ENCODE measurements around the gene CCSAP. TPM values are rescaled to one million over a fixed set of nuclear protein-coding genes. Genes with fewer than 3 reads are reported as not detected.

Gene CCSAP
- total and polyA plus RNA-seq, 2 experiments from 2014 or later, result 2.7 to 12.0 TPM

GRCh38 chr1:229339520-229339919, 3.3 kb downstream of the CCSAP start:
- no peaks in the 10 kb centered on the region for H3K9me3 ChIP-seq (ENCODE audit: low read depth)
- no peaks in the 10 kb centered on the region for H3K36me3 ChIP-seq (replicated peaks; ENCODE audit: insufficient read depth, low read depth)
- WGBS (ENCODE audit: low lambda C conversion rate, missing lambda C conversion rate), result 100% methylated on average over 3 of the region's 3 CpGs
- H4K20me1 ChIP-seq (ENCODE audit: insufficient read depth, poor library complexity, severe bottlenecking), result no peaks in the 10 kb centered on the region
- peaks cover 52% of the 10 kb centered on the region for H3K79me2 ChIP-seq
- no peak for DNase-seq (ENCODE audit: low spot score)
- H3K27ac ChIP-seq, result no peak overlapping the region
- no peaks in the 10 kb centered on the region for H3K9me2 ChIP-seq (replicated peaks; ENCODE audit: insufficient read depth)
- H3K4me3 ChIP-seq, result no peak overlapping the region
- TF ChIP-seq CTCF (IDR thresholded peaks at IDR 0.05; ENCODE audit: poor library complexity), result no peak
- no peak for TF ChIP-seq EZH2phosphoT487 (IDR thresholded peaks at IDR 0.05; ENCODE audit: low read depth, severe bottlenecking, unreplicated experiment)
- no peak for TF ChIP-seq EZH2 (IDR thresholded peaks at IDR 0.05; ENCODE audit: borderline replicate concordance)
- peak overlapping the region; percentile 97 for H3K4me2 ChIP-seq
- no peak overlapping the region for H2AFZ ChIP-seq
- H3K27me3 ChIP-seq, result no peaks in the 10 kb centered on the region
- H3K4me1 ChIP-seq (ENCODE audit: insufficient read depth), result no peaks in the 10 kb centered on the region

- Histone ChIP-seq H3K4me2 (no peak overlapping the region), H3K27ac (no peak overlapping the region), H4K20me1 (ENCODE audit: insufficient read depth, poor library complexity, severe bottlenecking) (no peaks in the 10 kb centered on the region), H2AFZ (no peak overlapping the region), H3K9me2 (replicated peaks; ENCODE audit: insufficient read depth) (no peaks in the 10 kb centered on the region), H3K27me3 (no peaks in the 10 kb centered on the region), H3K4me3 (no peak overlapping the region), H3K4me1 (ENCODE audit: insufficient read depth) (no peaks in the 10 kb centered on the region), H3K9me3 (ENCODE audit: low read depth) (no peaks in the 10 kb centered on the region), H3K36me3 (replicated peaks; ENCODE audit: insufficient read depth, low read depth) (no peaks in the 10 kb centered on the region), H3K79me2 (peaks cover 52% of the 10 kb centered on the region)
- DNase-seq (ENCODE audit: low spot score), result no peak
- TF ChIP-seq EZH2phosphoT487 (IDR thresholded peaks at IDR 0.05; ENCODE audit: low read depth, severe bottlenecking, unreplicated experiment) (no peak), CTCF (IDR thresholded peaks at IDR 0.05; ENCODE audit: poor library complexity) (no peak), EZH2 (IDR thresholded peaks at IDR 0.05; ENCODE audit: borderline replicate concordance) (no peak)
- WGBS (ENCODE audit: low lambda C conversion rate, missing lambda C conversion rate), result 91% methylated on average over 4 of the region's 4 CpGs
These were observed 3.8 kb downstream of the CCSAP start for GRCh38 chr1:229339086-229339485.

- Histone ChIP-seq H3K79me2 (peaks cover 62% of the 10 kb centered on the region), H2AFZ (no peak overlapping the region), H4K20me1 (ENCODE audit: insufficient read depth, poor library complexity, severe bottlenecking) (no peaks in the 10 kb centered on the region), H3K9me3 (ENCODE audit: low read depth) (no peaks in the 10 kb centered on the region), H3K27ac (no peak overlapping the region), H3K4me2 (no peak overlapping the region), H3K4me1 (ENCODE audit: insufficient read depth) (no peaks in the 10 kb centered on the region), H3K4me3 (no peak overlapping the region), H3K27me3 (no peaks in the 10 kb centered on the region), H3K9me2 (replicated peaks; ENCODE audit: insufficient read depth) (no peaks in the 10 kb centered on the region), H3K36me3 (replicated peaks; ENCODE audit: insufficient read depth, low read depth) (no peaks in the 10 kb centered on the region)
- no peak for TF ChIP-seq CTCF (IDR thresholded peaks at IDR 0.05; ENCODE audit: poor library complexity)
- no peak for TF ChIP-seq EZH2phosphoT487 (IDR thresholded peaks at IDR 0.05; ENCODE audit: low read depth, severe bottlenecking, unreplicated experiment)
- TF ChIP-seq EZH2 (IDR thresholded peaks at IDR 0.05; ENCODE audit: borderline replicate concordance), result no peak
- no peak for DNase-seq (ENCODE audit: low spot score)
- 77% methylated on average over 3 of the region's 3 CpGs for WGBS (ENCODE audit: low lambda C conversion rate, missing lambda C conversion rate)
These were observed 6.5 kb downstream of the CCSAP start for GRCh38 chr1:229336345-229336744.

GRCh38 chr1:229334716-229335115, 8.1 kb downstream of the CCSAP start:
- Histone ChIP-seq H3K9me3 (ENCODE audit: low read depth) (no peaks in the 10 kb centered on the region), H3K79me2 (peaks cover 47% of the 10 kb centered on the region), H3K4me3 (no peak overlapping the region), H3K9me2 (replicated peaks; ENCODE audit: insufficient read depth) (no peaks in the 10 kb centered on the region), H3K4me2 (no peak overlapping the region), H3K36me3 (replicated peaks; ENCODE audit: insufficient read depth, low read depth) (no peaks in the 10 kb centered on the region), H4K20me1 (ENCODE audit: insufficient read depth, poor library complexity, severe bottlenecking) (no peaks in the 10 kb centered on the region), H2AFZ (no peak overlapping the region), H3K4me1 (ENCODE audit: insufficient read depth) (no peaks in the 10 kb centered on the region), H3K27ac (no peak overlapping the region), H3K27me3 (no peaks in the 10 kb centered on the region)
- TF ChIP-seq CTCF (IDR thresholded peaks at IDR 0.05; ENCODE audit: poor library complexity), result no peak
- TF ChIP-seq EZH2phosphoT487 (IDR thresholded peaks at IDR 0.05; ENCODE audit: low read depth, severe bottlenecking, unreplicated experiment), result no peak
- no peak for TF ChIP-seq EZH2 (IDR thresholded peaks at IDR 0.05; ENCODE audit: borderline replicate concordance)
- 93% methylated on average over 2 of the region's 2 CpGs for WGBS (ENCODE audit: low lambda C conversion rate, missing lambda C conversion rate)
- no peak for DNase-seq (ENCODE audit: low spot score)
